ENCODE results near the gene GPR39.

- TF ChIP-seq CTCF (conservative IDR thresholded peaks at IDR 0.05) (no peak), EZH2 (IDR thresholded peaks at IDR 0.05; ENCODE audit: low read depth) (no peak)
These were observed 219.7 kb downstream of the GPR39 start for GRCh38 chr2:132636346-132636745.
